ENCODE data around the gene MKNK1.

The MKNK1 gene

GRCh38 chr1:46512135-46512791, 91.8 kb downstream of the MKNK1 start:
- no peak for DNase-seq (ENCODE audit: low read depth)
- no peak overlapping the region for H3K4me3 ChIP-seq (ENCODE audit: low read depth, low read length)
- TF ChIP-seq, protein P1, sequence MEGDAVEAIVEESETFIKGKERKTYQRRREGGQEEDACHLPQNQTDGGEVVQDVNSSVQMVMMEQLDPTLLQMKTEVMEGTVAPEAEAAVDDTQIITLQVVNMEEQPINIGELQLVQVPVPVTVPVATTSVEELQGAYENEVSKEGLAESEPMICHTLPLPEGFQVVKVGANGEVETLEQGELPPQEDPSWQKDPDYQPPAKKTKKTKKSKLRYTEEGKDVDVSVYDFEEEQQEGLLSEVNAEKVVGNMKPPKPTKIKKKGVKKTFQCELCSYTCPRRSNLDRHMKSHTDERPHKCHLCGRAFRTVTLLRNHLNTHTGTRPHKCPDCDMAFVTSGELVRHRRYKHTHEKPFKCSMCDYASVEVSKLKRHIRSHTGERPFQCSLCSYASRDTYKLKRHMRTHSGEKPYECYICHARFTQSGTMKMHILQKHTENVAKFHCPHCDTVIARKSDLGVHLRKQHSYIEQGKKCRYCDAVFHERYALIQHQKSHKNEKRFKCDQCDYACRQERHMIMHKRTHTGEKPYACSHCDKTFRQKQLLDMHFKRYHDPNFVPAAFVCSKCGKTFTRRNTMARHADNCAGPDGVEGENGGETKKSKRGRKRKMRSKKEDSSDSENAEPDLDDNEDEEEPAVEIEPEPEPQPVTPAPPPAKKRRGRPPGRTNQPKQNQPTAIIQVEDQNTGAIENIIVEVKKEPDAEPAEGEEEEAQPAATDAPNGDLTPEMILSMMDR (IDR thresholded peaks at IDR 0.05; ENCODE audit: control insufficient read depth, extremely low read depth, insufficient read depth): no peak

DNA sequence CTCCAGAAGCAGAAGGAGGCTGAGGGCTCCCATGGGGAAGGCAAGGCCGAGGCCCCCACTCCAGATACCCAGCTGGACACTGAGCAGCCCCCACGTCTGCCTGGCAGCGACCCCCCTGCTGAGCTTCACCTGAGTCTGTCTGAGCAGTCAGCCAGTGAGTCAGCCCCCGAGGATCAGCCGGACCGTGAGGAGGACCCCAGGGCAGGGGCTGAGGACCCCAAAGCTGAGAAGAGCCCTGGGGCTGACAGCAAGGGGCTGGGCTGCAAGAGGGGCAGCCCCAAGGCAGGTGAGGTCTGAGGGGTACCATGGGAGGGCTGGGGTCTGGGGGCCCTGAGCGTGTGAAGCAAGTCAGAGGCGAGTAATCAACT, 93.1 kb downstream of the MKNK1 start:
- H3K4me3 ChIP-seq (ENCODE audit: low read depth, low read length): no peak overlapping the region
- TF ChIP-seq, protein P1 (IDR thresholded peaks at IDR 0.05; ENCODE audit: control insufficient read depth, extremely low read depth, insufficient read depth): no peak
- no peak for DNase-seq (ENCODE audit: low read depth)

GRCh38 chr1:46510341-46510997, 93.6 kb downstream of the MKNK1 start:
- TF ChIP-seq, protein P1 (IDR thresholded peaks at IDR 0.05; ENCODE audit: control insufficient read depth, extremely low read depth, insufficient read depth): no peak
- no peak for DNase-seq (ENCODE audit: low read depth)
- H3K4me3 ChIP-seq (ENCODE audit: low read depth, low read length): no peak overlapping the region

DNA sequence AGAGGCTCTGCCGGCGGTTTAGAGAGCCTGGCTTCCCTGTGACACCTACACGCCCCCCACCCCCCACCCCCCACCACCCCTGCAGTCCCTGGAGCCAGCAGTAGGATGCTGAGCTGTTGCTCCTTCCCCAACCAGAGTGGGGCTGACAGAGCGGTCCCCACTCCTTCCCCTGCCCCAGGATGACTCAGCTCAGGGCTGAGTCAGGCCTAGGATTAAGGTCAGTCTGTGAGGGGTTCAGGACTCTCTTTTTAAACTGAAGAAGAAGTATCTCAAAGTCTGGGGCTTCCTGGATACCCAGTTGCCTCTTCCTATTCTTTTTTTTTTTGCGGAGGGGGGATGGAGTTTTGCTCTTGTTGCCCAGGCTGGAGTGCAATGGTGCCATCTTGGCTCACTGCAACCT, 95.3 kb downstream of the MKNK1 start:
- TF ChIP-seq, protein P1 (IDR thresholded peaks at IDR 0.05; ENCODE audit: control insufficient read depth, extremely low read depth, insufficient read depth): no peak
- H3K4me3 ChIP-seq (ENCODE audit: low read depth, low read length): no peak overlapping the region
- DNase-seq (ENCODE audit: low read depth): no peak

Data from LNCaP clone FGC (cell line).